ENCODE data around the gene CLDN14.
"Not testable (repeated sequence)": the region's sequence is repeated elsewhere in the genome, so short reads cannot be mapped to it uniquely, and the experiment has no call there.

Gene CLDN14

GRCh38 chr21:36487641-36488307, 7.9 kb upstream of the CLDN14 start:
- DNase-seq (ENCODE audit: insufficient read length, low spot score) (no peak), FAIRE-seq (no peak)
- TF ChIP-seq POLR2A (IDR thresholded peaks at IDR 0.05; ENCODE audit: low read depth, low read length) = no peak

- DNase-seq (ENCODE audit: insufficient read length, low spot score) = no peak
- TF ChIP-seq POLR2A (IDR thresholded peaks at IDR 0.05; ENCODE audit: low read depth, low read length) = no peak
- FAIRE-seq = no peak
Measured at GRCh38 chr21:36486246-36486645, 6.3 kb upstream of the CLDN14 start.

- DNase-seq (ENCODE audit: insufficient read length, low spot score) = no peak
- TF ChIP-seq POLR2A (IDR thresholded peaks at IDR 0.05; ENCODE audit: low read depth, low read length) = no peak
- no peak for FAIRE-seq
Measured at GRCh38 chr21:36485476-36485875, 5.6 kb upstream of the CLDN14 start.

- FAIRE-seq = no peak
- DNase-seq (ENCODE audit: insufficient read length, low spot score) = no peak
- TF ChIP-seq POLR2A (IDR thresholded peaks at IDR 0.05; ENCODE audit: low read depth, low read length) = no peak
Measured at GRCh38 chr21:36483095-36483494, 3.2 kb upstream of the CLDN14 start.

- DNase-seq (ENCODE audit: insufficient read length, low spot score) (no peak), FAIRE-seq (no peak)
- no peak for TF ChIP-seq POLR2A (IDR thresholded peaks at IDR 0.05; ENCODE audit: low read depth, low read length)
Measured at GRCh38 chr21:36482673-36483072, 2.8 kb upstream of the CLDN14 start.

- no peak for TF ChIP-seq POLR2A (IDR thresholded peaks at IDR 0.05; ENCODE audit: low read depth, low read length)
- no peak for DNase-seq (ENCODE audit: insufficient read length, low spot score)
- no peak for FAIRE-seq
Measured at GRCh38 chr21:36482181-36482580, 2.3 kb upstream of the CLDN14 start.

GRCh38 chr21:36481639-36482038, 1.7 kb upstream of the CLDN14 start:
- FAIRE-seq (no peak), DNase-seq (ENCODE audit: insufficient read length, low spot score) (no peak)
- TF ChIP-seq POLR2A (IDR thresholded peaks at IDR 0.05; ENCODE audit: low read depth, low read length) = no peak

GRCh38 chr21:36480618-36481017, 696 bp upstream of the CLDN14 start:
- FAIRE-seq (no peak), DNase-seq (ENCODE audit: insufficient read length, low spot score) (no peak)
- no peak for TF ChIP-seq POLR2A (IDR thresholded peaks at IDR 0.05; ENCODE audit: low read depth, low read length)

GRCh38 chr21:36478941-36479340, 981 bp downstream of the CLDN14 start:
- TF ChIP-seq POLR2A (IDR thresholded peaks at IDR 0.05; ENCODE audit: low read depth, low read length) = no peak
- DNase-seq (ENCODE audit: insufficient read length, low spot score) = no peak
- FAIRE-seq = no peak

- peak; percentile 42; the same call in 1 of the 2 replicates for TF ChIP-seq POLR2A (IDR thresholded peaks at IDR 0.05; ENCODE audit: low read depth, low read length)
- no peak for FAIRE-seq
- peak; percentile 90 for DNase-seq (ENCODE audit: insufficient read length, low spot score)
Measured at GRCh38 chr21:36478207-36478701, 1.7 kb downstream of the CLDN14 start.

GRCh38 chr21:36477559-36477958, 2.4 kb downstream of the CLDN14 start:
- TF ChIP-seq POLR2A (IDR thresholded peaks at IDR 0.05; ENCODE audit: low read depth, low read length) = no peak
- no peak for DNase-seq (ENCODE audit: insufficient read length, low spot score)
- FAIRE-seq = no peak

- no peak for TF ChIP-seq POLR2A (IDR thresholded peaks at IDR 0.05; ENCODE audit: low read depth, low read length)
- FAIRE-seq = no peak
- no peak for DNase-seq (ENCODE audit: insufficient read length, low spot score)
Measured at GRCh38 chr21:36477001-36477400, 2.9 kb downstream of the CLDN14 start.

- not testable (repeated sequence) for DNase-seq (ENCODE audit: insufficient read length, low spot score); FAIRE-seq
Measured at GRCh38 chr21:36476541-36476940, 3.4 kb downstream of the CLDN14 start.

- DNase-seq (ENCODE audit: insufficient read length, low spot score) = no peak
- TF ChIP-seq POLR2A (IDR thresholded peaks at IDR 0.05; ENCODE audit: low read depth, low read length) = no peak
- no peak for FAIRE-seq
Measured at GRCh38 chr21:36474591-36474990, 5.3 kb downstream of the CLDN14 start.

- no peak for TF ChIP-seq POLR2A (IDR thresholded peaks at IDR 0.05; ENCODE audit: low read depth, low read length)
- FAIRE-seq (no peak), DNase-seq (ENCODE audit: insufficient read length, low spot score) (no peak)
Measured at GRCh38 chr21:36473203-36473602, 6.7 kb downstream of the CLDN14 start.
